Muscle of back (tissue), 11 donors: ENCODE data around the gene NCAPH2. TPM values are rescaled to one million over a fixed set of nuclear protein-coding genes. Genes with fewer than 3 reads are reported as not detected.

ENCODE experiments used
- DNase-seq, 3 donors: peaks; one replicate each; pipeline versions ENCODE4 v3.0.0 to v3.0.0-alpha.2; 2013
- polyA plus RNA-seq, 10 donors: library from polyadenylated mRNA; unstranded; fragments of 120-200 nt; gene quantifications; one replicate each; pipeline ENCODE4 v1.2.1, GENCODE V29; 2013; ENCODE audit not compliant: insufficient read length in 10 of 10

NCAPH2 gene
- polyA plus RNA-seq, 10 donors: 24.5 to 39.8 (median 32.0) TPM

GRCh38 chr22:50546326-50547262, 38.6 kb downstream of the NCAPH2 start:
- no peak for DNase-seq

- no peak for DNase-seq
Observed at GRCh38 chr22:50547263-50547985, 39.4 kb downstream of the NCAPH2 start.

- DNase-seq: no peak
Observed at GRCh38 chr22:50548040-50548920, 40.3 kb downstream of the NCAPH2 start.

GRCh38 chr22:50548921-50549790, 41.1 kb downstream of the NCAPH2 start:
- DNase-seq: no peak

GRCh38 chr22:50550395-50550794, 42.4 kb downstream of the NCAPH2 start:
- no peak for DNase-seq

- no peak for DNase-seq
Observed at GRCh38 chr22:50551160-50551752, 43.2 kb downstream of the NCAPH2 start.

- DNase-seq: no peak
Observed at GRCh38 chr22:50553310-50553709, 45.3 kb downstream of the NCAPH2 start.

- no peak for DNase-seq
Observed at GRCh38 chr22:50556703-50557102, 48.7 kb downstream of the NCAPH2 start.

- no peak for DNase-seq
Observed at GRCh38 chr22:50560034-50560433, 52.0 kb downstream of the NCAPH2 start.

- no peak for DNase-seq
Observed at GRCh38 chr22:50561401-50562358, 53.7 kb downstream of the NCAPH2 start.

GRCh38 chr22:50562523-50563412, 54.7 kb downstream of the NCAPH2 start, which contains the start of gene SYCE3:
Gene SYCE3 (minus strand): TSS chr22:50562919. CDS start chr22:50556405, 6,514 bp downstream.
- DNase-seq: peak; percentile 92 to 95 (median 94)

- DNase-seq: no peak
Observed at GRCh38 chr22:50563413-50564160, 55.6 kb downstream of the NCAPH2 start.

GRCh38 chr22:50564289-50564688, 56.3 kb downstream of the NCAPH2 start:
- no peak for DNase-seq

GRCh38 chr22:50567721-50568252, 59.8 kb downstream of the NCAPH2 start:
- DNase-seq: no peak

- no peak for DNase-seq
Observed at GRCh38 chr22:50568626-50569025, 60.6 kb downstream of the NCAPH2 start.

- no peak for DNase-seq
Observed at GRCh38 chr22:50569041-50569459, 61.0 kb downstream of the NCAPH2 start.
